K562 (cell line): Measurements from ENCODE around the gene SFT2D2. TPM values are rescaled to one million over a fixed set of nuclear protein-coding genes. Genes with fewer than 3 reads are reported as not detected.

Experiments used
- CBFA2T2 ChIP-seq: fragments of 450-650 bp; conservative IDR thresholded peaks from 2 replicates; pipeline ENCODE4 v1.6.1; 2017; ENCODE audit warnings: mild to moderate bottlenecking
- MEIS2 ChIP-seq: fragments of 450-650 bp; IDR thresholded peaks from 2 replicates; pipeline ENCODE4 v1.6.1; 2014; ENCODE audit warnings: mild to moderate bottlenecking; ENCODE audit not compliant: partially characterized antibody
- POLR2AphosphoS5 ChIP-seq: IDR thresholded peaks from 2 replicates; pipeline ENCODE4 v1.6.1; 2011; ENCODE audit warnings: mild to moderate bottlenecking, low read depth, low read length, moderate library complexity; ENCODE audit not compliant: control insufficient read depth, insufficient read depth
- POLR2H ChIP-seq: IDR thresholded peaks from 2 replicates; pipeline ENCODE4 v1.6.1; 2016; ENCODE audit warnings: missing genetic modification characterization, low read depth, mild to moderate bottlenecking, control low read depth, missing compliant biosample characterization, moderate library complexity
- SLC30A9 ChIP-seq: fragments of 250-450 bp; sonication (Bioruptor Pico); IDR thresholded peaks from 2 replicates; pipeline ENCODE4 v1.8.0; 2022; ENCODE audit warnings: mild to moderate bottlenecking, moderate library complexity
- ZNF431 ChIP-seq: sonication (generic); formaldehyde crosslinking; IDR thresholded peaks from 2 replicates; pipeline ENCODE4 v1.8.0; 2022; ENCODE audit warnings: mild to moderate bottlenecking, missing genetic modification reagents
- polyA plus RNA-seq, 8 experiments: library from polyadenylated mRNA; depleted of rRNA in 4 of 8; stranded (reverse) in 5 of 8; unstranded in 3 of 8; fragments of >200 nt; fragmentation: Nextera tagmentation in 2 of 8; fragmentation: Illumina TruSeq in 1 of 8; extraction: Ambion mirVana in 2 of 8; extraction: Trizol in 1 of 8; gene quantifications; 2 replicates each; pipeline versions ENCODE4 v1.2.1 to v1.2.3, GENCODE V29; 2011 to 2014; ENCODE audit warnings: inconsistent platforms in 1 of 8, missing spikeins in 1 of 8
- total RNA-seq, 7 experiments: library from RNA; depleted of rRNA in 6 of 7; stranded (reverse); fragments of >200 nt in 6 of 7; fragmentation: Illumina TruSeq in 2 of 7; extraction: Trizol in 2 of 7; gene quantifications; 2 replicates each; pipeline versions ENCODE4 v1.2.1 to v1.2.3, GENCODE V29; 2011 to 2021; ENCODE audit warnings: low replicate concordance in 1 of 7
- TF ChIP-seq, protein P1 (sequence below), 2 experiments: fragments of 200-800 bp in 1 of 2; sonication (Bioruptor generic) in 1 of 2; sonication (generic) in 1 of 2; formaldehyde crosslinking in 1 of 2; IDR thresholded peaks in 1 of 2; conservative IDR thresholded peaks in 1 of 2; 2 replicates each; pipeline versions ENCODE4 v1.5.0 to v1.6.1; 2016 to 2020; ENCODE audit warnings: missing compliant biosample characterization in 1 of 2, missing genetic modification characterization in 1 of 2, missing genetic modification reagents in 1 of 2
- TF ChIP-seq, protein P2 (sequence below): fragments of 450-650 bp; IDR thresholded peaks from 2 replicates; pipeline ENCODE4 v1.6.1; 2016

Gene SFT2D2
- total and polyA plus RNA-seq, 9 of the 15 experiments (the other 6 are each of a cell fraction or from before 2014, with no cell fraction given), result 3.4 to 50.1 (median 21.6) TPM

DNA sequence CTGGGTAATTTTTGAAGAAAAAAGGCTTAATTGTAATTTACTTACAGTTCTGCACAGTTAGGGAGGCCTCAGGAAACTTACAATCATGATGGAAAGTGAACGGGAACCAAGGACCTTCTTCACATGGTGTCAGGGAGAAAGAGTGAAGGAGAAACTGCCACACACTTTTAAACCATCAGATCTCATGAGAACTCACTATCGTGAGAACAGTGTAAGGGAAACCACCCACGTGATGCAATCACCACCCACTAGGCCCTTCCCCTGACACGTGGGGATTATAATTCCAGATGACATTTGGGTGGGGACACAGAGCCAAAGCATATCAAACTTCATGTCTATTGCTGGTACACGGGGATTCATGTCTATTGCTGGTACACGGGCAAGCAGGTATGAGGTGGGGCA is 5.3 kb upstream of the SFT2D2 start (continued):
- TF ChIP-seq ZNF431 (CRISPR knock-in tag) (no peak), CBFA2T2 (peak; percentile 52), MEIS2 (peak; percentile 65), POLR2H (tag) (peak; percentile 87), SLC30A9 (CRISPR knock-in tag) (no peak), POLR2AphosphoS5 (peak; percentile 22; the same call in 1 of the 2 replicates)
- TF ChIP-seq, protein P1, sequence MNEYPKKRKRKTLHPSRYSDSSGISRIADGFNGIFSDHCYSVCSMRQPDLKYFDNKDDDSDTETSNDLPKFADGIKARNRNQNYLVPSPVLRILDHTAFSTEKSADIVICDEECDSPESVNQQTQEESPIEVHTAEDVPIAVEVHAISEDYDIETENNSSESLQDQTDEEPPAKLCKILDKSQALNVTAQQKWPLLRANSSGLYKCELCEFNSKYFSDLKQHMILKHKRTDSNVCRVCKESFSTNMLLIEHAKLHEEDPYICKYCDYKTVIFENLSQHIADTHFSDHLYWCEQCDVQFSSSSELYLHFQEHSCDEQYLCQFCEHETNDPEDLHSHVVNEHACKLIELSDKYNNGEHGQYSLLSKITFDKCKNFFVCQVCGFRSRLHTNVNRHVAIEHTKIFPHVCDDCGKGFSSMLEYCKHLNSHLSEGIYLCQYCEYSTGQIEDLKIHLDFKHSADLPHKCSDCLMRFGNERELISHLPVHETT (CRISPR knock-in tag; conservative IDR thresholded peaks at IDR 0.05 in 1 of 2, IDR thresholded peaks at IDR 0.05 in 1 of 2), result no peak
- TF ChIP-seq, protein P2, sequence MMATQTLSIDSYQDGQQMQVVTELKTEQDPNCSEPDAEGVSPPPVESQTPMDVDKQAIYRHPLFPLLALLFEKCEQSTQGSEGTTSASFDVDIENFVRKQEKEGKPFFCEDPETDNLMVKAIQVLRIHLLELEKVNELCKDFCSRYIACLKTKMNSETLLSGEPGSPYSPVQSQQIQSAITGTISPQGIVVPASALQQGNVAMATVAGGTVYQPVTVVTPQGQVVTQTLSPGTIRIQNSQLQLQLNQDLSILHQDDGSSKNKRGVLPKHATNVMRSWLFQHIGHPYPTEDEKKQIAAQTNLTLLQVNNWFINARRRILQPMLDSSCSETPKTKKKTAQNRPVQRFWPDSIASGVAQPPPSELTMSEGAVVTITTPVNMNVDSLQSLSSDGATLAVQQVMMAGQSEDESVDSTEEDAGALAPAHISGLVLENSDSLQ, result peak; percentile 68; the same call in 1 of the 2 replicates
